Renal cortex interstitium (tissue), 11 donors: ENCODE measurements around the gene MZT2A. TPM values are rescaled to one million over a fixed set of nuclear protein-coding genes. Genes with fewer than 3 reads are reported as not detected.
"Not testable (repeated sequence)": the region's sequence is repeated elsewhere in the genome, so short reads cannot be mapped to it uniquely, and the experiment has no call there.

Experiments
- DNase-seq, 11 donors: peaks; one replicate each; pipeline ENCODE4 v3.0.0-alpha.2; 2013; ENCODE audit warnings: low read depth in 9 of 11, low spot score in 4 of 11; ENCODE audit errors: extremely low read depth in 1 of 11
- polyA plus RNA-seq, 3 donors: library from polyadenylated mRNA; unstranded; fragments of 120-200 nt; gene quantifications; one replicate each; pipeline ENCODE4 v1.2.1, GENCODE V29; 2013; ENCODE audit not compliant: insufficient read length in 3 of 3

Gene MZT2A
- polyA plus RNA-seq, 3 donors: 41.9 to 84.7 (median 67.9) TPM

GRCh38 chr2:131480351-131480750, 11.8 kb downstream of the MZT2A start:
- DNase-seq: not testable (repeated sequence)

DNA sequence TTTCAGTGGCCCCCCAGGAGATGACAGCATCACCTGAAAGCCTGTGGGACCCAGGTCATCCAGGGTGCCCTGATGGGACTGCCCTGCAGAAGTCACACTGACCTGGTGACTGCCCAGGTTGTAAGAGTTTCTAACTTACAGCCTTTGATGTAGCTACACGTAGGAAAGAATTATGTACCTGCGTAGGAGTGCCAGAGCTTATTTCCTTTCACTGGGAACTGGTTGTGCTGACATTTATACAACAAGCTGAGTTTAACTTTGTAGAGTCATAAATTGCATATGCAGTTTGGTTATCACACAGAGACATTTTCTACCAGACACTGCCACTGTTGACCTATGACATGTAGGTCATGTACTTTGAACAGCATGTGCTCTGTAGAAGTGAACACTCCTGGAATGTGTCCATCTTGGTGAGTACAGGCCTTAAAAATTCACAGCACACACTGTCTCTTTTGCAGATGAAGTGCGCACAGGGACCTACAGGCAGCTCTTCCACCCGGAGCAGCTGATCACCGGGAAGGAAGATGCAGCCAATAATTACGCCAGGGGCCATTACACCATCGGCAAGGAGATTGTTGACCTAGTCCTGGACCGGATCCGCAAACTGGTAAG, 13.2 kb downstream of the MZT2A start:
- DNase-seq: not testable (repeated sequence)

GRCh38 chr2:131478074-131478849, 13.9 kb downstream of the MZT2A start:
- DNase-seq: not testable (repeated sequence)

GRCh38 chr2:131477227-131477626, 15.0 kb downstream of the MZT2A start:
- DNase-seq: not testable (repeated sequence)

DNA sequence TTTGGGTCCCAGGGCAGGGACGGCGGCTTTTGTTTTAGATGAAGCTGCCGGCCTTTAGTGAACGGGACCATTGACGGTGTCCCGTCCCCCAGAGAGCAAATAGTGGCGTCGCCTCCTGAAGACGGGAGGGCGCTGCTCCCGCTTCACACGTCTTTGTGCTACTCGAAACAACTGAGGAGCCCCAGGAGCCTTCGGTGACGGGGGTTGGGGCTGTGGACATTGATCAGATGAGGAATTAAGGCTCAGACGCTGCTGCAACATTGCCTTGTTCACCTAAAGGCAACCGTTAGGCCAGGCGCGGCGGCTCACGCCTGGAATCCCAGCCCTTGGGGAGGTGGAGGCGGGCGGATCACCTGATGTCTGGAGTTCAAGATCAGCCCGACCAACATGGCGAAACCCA, 15.8 kb downstream of the MZT2A start:
- DNase-seq: not testable (repeated sequence)

DNA sequence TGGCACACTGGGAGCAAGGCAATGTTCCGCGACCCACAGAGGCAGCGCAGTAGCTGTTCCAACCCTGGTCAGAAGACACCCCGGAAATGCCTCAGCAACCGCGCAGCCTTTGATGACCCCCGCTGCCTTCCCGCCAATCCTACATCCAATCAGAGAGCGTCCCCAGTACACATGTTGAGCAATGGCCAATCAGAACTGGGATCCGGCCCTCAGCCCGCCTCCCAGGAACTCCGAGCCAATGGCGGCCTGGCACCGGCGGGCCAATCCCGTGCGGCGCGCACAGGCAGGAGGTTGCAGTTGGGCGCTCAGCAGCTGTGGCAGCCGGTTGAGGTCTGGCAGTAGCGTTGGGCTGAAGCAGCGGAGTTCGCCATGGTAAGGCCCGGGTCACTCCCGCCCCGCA, 16.4 kb downstream of the MZT2A start, which contains the start of gene TUBA3D:
TUBA3D (plus strand) TSS at position 289 of the 400 bp plus-strand sequence; CDS start at position 370, 81 bp downstream.
- no peak for DNase-seq

DNA sequence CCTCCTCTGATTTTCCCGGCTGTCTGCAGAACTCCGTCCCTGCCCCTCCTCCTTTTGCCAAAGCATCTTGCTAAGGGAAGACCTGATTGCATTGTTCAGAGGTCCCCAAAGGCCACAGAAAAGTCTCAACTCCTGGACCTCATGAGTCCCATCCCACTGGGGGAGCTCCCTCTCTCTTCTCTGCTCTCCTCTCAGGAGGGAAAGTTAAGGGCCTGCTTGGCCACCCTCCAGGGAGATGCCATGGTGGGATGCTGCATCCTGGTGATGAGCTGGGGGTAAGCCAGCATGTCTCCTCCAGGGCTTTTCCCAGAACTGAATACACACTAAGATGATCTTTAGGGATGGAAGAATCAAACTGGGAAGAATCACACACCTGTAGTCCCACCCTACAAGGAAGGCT, 18.9 kb downstream of the MZT2A start:
- not testable (repeated sequence) for DNase-seq

DNA sequence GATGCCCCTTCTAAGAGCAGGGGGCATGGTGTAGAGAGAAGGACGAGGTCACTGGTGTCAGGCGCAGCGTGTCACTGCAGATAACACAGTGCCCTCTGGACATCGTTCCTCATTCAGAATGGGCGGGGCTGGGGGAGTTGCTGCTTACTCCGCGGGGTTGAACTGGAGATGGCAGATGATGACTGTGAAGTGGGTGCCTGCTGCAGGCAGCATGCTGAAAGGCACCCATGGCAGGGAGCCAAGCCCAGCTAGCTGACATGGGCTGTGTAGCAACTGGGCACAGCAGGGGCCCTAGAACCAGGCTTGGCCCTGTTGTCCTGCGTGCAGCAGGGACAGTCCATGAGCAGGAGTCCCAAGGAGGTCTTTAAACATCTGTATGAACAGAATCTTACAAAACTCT, 20.6 kb downstream of the MZT2A start:
- DNase-seq: not testable (repeated sequence)

- not testable (repeated sequence) for DNase-seq
Observed at GRCh38 chr2:131470944-131471343, 21.3 kb downstream of the MZT2A start.

DNA sequence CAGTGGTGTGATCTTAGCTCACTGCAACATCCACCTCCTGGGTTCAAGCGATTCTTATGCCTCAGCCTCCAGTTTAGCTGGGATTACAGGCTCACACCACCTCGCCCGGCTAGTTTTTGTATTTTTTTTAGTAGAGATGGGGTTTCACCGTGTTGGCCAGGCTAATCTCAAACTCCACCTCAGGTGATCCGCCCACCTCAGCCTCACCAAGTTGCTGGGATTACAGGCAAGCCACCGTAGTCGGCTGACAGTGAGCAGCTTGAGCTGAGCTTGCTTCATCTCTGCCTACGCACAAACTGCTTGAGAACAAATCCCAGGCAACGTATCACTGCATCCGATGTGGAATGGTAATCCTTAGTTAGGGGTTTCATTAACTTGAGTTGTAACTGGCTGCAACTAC, 24.5 kb downstream of the MZT2A start:
- not testable (repeated sequence) for DNase-seq

- not testable (repeated sequence) for DNase-seq
Observed at GRCh38 chr2:131454914-131455313, 37.3 kb downstream of the MZT2A start.

DNA sequence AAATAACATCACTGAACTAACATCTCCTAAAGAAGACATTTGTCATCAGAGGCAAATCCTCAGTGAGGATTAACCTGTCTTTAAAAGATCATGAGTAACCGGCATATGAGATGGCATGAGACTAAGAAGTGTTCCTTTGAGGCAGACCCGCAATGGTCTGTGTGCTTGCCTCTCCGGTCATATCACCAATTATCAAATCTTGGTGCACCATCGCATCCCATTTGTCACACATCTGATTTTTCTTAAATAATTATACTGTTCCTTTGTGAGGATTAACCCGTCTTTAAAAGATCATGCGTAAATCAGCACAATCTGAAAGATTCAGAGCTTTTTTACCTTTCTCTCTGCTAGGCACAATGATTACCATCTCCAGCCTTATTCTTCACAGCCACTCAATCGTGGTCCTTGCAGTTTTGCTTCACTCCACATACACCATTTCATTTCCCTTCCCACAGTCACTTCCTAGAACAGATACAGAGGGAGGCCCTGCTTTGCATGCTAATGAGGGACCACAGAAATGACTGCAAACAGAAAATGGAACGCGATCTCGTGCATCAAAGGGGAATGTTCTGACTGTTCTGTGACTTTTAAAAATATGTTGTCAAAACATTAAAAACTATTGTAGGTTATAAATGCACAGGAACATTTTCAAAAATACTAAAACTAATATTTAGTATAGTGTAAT, 40.8 kb downstream of the MZT2A start:
- DNase-seq: not testable (repeated sequence)

GRCh38 chr2:131447981-131448380, 44.2 kb downstream of the MZT2A start:
- not testable (repeated sequence) for DNase-seq

DNA sequence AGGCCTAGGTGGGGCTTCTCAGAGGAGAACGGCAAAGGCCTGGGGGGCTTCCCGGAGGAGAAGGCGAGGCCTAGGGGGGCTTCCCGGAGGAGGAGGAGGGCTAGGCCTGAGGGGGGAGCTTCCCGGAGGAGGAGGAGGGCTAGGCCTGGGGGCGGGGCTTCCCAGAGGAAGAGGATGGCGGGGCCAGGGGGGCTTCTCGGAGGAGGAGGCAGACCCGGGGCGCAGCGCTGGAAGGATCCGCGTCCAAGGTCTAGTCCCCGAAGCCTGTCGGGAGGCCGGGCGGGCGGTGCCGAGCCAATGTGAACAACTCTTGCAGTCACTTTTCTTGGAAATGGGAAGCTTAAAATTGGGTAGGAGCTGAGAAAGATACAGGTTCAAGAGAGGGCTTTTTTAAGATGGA, 46.3 kb downstream of the MZT2A start:
- no peak for DNase-seq

GRCh38 chr2:131445515-131445797, 46.7 kb downstream of the MZT2A start:
- DNase-seq: not testable (repeated sequence)

DNA sequence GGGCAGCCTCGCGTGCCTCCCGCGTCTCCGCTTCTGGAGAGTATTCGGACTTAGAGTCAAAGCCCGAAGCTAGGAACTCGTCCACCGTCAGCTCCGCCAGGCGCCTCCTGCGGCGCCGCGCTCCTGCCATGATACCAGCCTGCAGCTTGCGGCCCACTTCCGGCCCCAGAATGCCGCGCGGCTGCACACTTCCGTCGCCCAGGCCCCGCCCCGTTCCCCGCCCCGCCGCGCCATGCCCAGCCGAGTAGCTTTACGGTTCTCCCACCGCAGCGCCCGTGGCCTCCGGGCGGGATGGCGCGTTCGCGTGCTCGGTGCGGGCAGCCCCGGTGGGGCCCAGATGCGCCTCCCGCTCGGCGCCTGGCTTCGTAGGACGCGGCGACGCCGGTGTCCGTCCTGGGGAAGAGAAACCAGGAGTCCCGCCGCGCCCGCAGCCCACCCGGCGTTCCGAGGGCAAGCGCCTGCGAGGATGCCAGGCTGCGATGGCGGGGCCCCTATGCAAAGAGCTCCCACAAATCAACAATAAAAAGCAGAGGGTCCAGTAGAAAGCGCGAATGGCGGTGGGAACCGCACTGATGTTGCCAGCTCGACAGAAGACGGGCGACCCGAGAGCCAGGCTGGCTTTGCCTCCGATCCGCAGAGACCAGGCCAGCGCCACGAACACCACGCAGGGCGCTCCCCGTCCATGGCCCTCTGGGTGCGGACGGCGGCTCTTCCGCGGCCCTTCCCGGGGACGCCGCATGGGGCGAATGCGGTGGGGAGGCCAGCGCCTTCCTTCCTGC, 47.3 kb downstream of the MZT2A start:
- DNase-seq: not testable (repeated sequence)

DNA sequence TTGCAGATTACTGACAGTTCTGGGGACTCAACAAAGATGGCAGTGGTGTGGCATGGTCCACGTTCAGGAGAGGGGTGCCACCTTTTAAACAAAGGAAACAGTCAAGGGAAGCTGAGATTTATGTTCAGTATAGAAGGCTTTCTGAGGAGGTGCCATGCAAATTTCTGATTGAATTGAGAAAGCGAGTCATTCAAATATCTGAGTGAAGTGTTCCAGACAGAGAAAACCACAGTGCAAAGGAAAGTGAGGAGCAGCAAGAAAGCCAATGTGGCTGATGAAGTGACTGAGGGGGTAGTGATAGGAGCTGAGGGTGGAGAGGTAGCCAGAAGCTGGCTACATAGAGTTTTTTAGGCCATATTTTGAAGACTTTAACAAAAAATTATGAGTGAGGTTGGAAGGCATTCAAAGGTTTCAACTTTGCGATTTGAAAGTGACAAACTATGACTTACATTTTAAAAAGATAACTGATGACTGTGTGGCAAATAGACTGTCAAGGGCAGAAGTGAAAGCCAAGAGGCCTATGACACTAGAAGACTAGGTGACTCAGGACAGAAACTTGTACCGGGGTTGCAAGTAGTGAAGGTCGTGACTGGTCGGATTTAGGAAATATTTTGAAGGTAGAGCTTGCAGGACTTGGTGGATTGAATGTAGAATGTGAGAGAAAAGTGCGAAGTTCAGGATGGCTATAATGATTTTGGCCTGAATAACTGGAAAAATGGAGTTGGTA, 51.3 kb downstream of the MZT2A start:
- DNase-seq: not testable (repeated sequence)
